Measurements from ENCODE around the gene PRLH. TPM values are rescaled to one million over a fixed set of nuclear protein-coding genes. Genes with fewer than 3 reads are reported as not detected.

Gene PRLH
- total RNA-seq, 1 donor: not detected

DNA sequence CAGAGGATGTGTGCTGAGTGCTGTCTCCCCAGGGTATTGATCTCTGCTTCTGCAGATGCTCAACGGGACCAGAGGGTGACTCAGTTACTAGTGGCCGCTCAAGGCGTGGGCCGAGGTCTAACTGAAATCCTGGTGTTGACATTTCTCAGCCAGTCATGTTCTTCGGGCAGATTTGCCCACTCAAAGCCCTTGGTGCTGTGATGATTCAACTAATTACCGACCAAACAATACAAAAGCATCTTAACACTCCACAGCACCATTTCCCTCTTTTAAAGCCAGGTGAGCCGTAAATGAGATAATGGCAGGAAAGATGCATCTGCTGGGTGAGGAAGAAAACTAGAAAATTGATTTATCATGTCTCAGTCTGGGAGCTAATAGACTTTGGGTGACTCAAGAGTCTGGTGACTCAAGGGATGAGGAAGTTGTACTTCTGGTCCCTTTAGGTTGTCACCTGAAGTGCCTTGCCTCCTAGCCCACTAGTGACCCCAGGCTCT, 32.7 kb upstream of the PRLH start:
- no peak overlapping the region for H3K4me3 ChIP-seq (ENCODE audit: low read depth, low read length)
- no peak for DNase-seq (ENCODE audit: low read depth)
- TF ChIP-seq CTCF (IDR thresholded peaks at IDR 0.05; ENCODE audit: insufficient read depth, low read length): no peak

- DNase-seq (ENCODE audit: low read depth): no peak
- no peak for TF ChIP-seq CTCF (IDR thresholded peaks at IDR 0.05; ENCODE audit: insufficient read depth, low read length)
- H3K4me3 ChIP-seq (ENCODE audit: low read depth, low read length): no peak overlapping the region
Measured at GRCh38 chr2:237534380-237534779, 32.0 kb upstream of the PRLH start.

GRCh38 chr2:237535385-237536082, 30.8 kb upstream of the PRLH start:
- no peak for TF ChIP-seq CTCF (IDR thresholded peaks at IDR 0.05; ENCODE audit: insufficient read depth, low read length)
- DNase-seq (ENCODE audit: low read depth): no peak
- no peak overlapping the region for H3K4me3 ChIP-seq (ENCODE audit: low read depth, low read length)

DNA sequence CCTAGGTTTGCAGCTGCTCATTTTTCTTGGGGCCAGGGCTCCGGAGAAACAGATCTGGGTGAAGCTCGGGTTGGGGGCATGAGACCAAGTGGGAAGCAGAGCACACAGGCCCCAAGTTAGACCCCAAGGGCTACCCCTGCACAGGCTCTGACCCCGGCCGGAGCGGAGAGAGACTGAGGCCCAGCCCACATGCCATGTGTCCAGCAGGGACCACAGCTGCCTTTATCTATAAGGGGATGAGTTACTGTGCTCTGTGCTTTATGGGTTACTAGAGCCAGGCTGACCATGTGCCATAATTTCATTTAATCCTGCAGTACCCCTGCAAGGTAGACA, 30.3 kb upstream of the PRLH start:
- H3K4me3 ChIP-seq (ENCODE audit: low read depth, low read length): no peak overlapping the region
- DNase-seq (ENCODE audit: low read depth): no peak
- no peak for TF ChIP-seq CTCF (IDR thresholded peaks at IDR 0.05; ENCODE audit: insufficient read depth, low read length)

DNA sequence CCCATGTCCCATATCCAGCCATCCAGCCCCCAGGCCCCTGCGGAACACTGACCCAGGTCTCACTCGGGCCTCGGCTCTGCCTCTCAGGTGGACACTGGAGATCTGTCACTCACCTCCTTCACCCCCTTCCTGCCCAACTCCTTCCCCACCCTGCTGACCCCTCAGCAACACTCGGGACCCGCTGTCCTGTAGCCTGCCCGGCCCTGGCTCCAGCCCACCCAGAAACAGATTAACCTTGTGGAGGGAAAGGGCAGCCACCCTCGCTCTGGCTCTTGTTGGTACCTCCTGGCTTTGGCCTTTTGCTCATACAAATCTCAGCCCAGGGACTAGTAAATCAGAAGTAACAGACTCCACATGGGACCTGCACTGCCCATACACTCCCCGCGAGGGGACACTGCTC, 29.8 kb upstream of the PRLH start:
- no peak for DNase-seq (ENCODE audit: low read depth)
- no peak overlapping the region for H3K4me3 ChIP-seq (ENCODE audit: low read depth, low read length)
- no peak for TF ChIP-seq CTCF (IDR thresholded peaks at IDR 0.05; ENCODE audit: insufficient read depth, low read length)

DNA sequence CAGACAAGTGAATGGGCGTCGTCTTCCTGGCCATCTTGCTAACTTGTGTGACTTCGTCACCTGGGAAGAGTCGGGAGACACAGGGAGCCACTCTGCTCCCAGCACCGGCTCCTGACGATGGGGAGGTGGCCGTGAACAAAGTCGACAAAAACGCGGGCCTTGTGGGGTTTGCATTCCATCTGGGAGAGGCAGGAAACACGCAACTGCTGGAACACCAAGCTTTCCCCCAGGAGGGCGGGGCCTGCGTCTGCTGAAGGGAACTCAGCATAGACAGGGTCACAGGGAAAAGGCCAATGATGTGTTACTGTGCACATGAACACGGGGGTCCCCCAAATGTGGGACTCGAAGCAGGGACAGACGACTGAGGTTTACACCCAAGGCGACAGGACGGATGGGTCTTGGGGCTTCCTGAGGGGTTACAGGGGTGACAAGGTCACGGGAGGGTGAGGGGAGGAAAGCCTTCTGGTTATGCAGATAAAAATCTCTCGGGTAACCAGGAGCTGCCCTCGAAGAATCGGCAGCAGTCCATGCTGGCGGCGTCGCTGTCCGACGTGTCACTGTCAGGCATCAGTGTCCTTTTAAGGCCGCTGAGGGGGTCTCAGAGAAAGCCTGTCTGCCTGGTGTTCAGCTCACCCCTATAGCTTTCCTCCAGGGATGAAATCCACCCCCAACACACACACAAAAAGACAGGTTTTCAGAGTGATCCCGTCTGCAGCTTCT, 28.2 kb upstream of the PRLH start:
- no peak overlapping the region for H3K4me3 ChIP-seq (ENCODE audit: low read depth, low read length)
- no peak for DNase-seq (ENCODE audit: low read depth)
- no peak for TF ChIP-seq CTCF (IDR thresholded peaks at IDR 0.05; ENCODE audit: insufficient read depth, low read length)

All from fibroblast of the aortic adventitia (primary cell).